Stimulated activated CD8-positive, alpha-beta memory T cell treated with anti-CD3 and anti-CD28 coated beads, Interleukin-7, amount 100 ng/mL, for 1 hour (primary cell): ENCODE measurements around the gene KRT8.
"Not testable (repeated sequence)": the region's sequence is repeated elsewhere in the genome, so short reads cannot be mapped to it uniquely, and the experiment has no call there.

Experiments used
- DNase-seq, 2 donors: peaks; one replicate each; pipeline ENCODE4 v3.0.0-alpha.2; 2020; ENCODE audit warnings: low read depth in 2 of 2

KRT8 gene

GRCh38 chr12:52904509-52905300, at the start of gene KRT8:
Gene KRT8, minus strand, starts transcription at chr12:52905076. Its CDS starts 95 bp downstream, at chr12:52904981.
- DNase-seq, result not testable (repeated sequence)

- no peak for DNase-seq
Observed at GRCh38 chr12:52953181-52953841, 48.4 kb upstream of the KRT8 start.

GRCh38 chr12:52952076-52952801, 47.4 kb upstream of the KRT8 start:
- no peak for DNase-seq

GRCh38 chr12:52951640-52952039, 46.8 kb upstream of the KRT8 start:
- no peak for DNase-seq

GRCh38 chr12:52951126-52951525, 46.2 kb upstream of the KRT8 start:
- DNase-seq, result no peak

- no peak for DNase-seq
Observed at GRCh38 chr12:52950553-52950952, 45.7 kb upstream of the KRT8 start.

GRCh38 chr12:52949413-52950331, 44.8 kb upstream of the KRT8 start:
- DNase-seq, result no peak

- DNase-seq, result no peak
Observed at GRCh38 chr12:52947738-52948423, 43.0 kb upstream of the KRT8 start.

GRCh38 chr12:52946797-52947547, 42.1 kb upstream of the KRT8 start:
- DNase-seq, result no peak

GRCh38 chr12:52946334-52946733, 41.5 kb upstream of the KRT8 start:
- DNase-seq, result no peak

GRCh38 chr12:52945389-52946232, 40.7 kb upstream of the KRT8 start:
- DNase-seq, result no peak

- no peak for DNase-seq
Observed at GRCh38 chr12:52944683-52945388, 40.0 kb upstream of the KRT8 start.

GRCh38 chr12:52942901-52943181, 38.0 kb upstream of the KRT8 start:
- DNase-seq, result no peak

GRCh38 chr12:52942066-52942900, 37.4 kb upstream of the KRT8 start:
- no peak for DNase-seq

GRCh38 chr12:52929538-52929937, 24.7 kb upstream of the KRT8 start:
- no peak for DNase-seq

GRCh38 chr12:52927964-52928363, 23.1 kb upstream of the KRT8 start:
- DNase-seq, result no peak

GRCh38 chr12:52926596-52927234, 21.8 kb upstream of the KRT8 start:
- no peak for DNase-seq
